Measurements from ENCODE around the gene CELF2.

Gene CELF2

GRCh38 chr10:11236234-11236633 lies 218.6 kb downstream of the CELF2 start:
- TF ChIP-seq ZFX (IDR thresholded peaks at IDR 0.05): no peak
- TF ChIP-seq CTCF (conservative IDR thresholded peaks at IDR 0.05): no peak
- H3K27ac ChIP-seq: no peak overlapping the region

- TF ChIP-seq CTCF (conservative IDR thresholded peaks at IDR 0.05) (no peak), ZFX (IDR thresholded peaks at IDR 0.05) (no peak)
- no peak overlapping the region for H3K27ac ChIP-seq
These were observed 219.9 kb downstream of the CELF2 start for GRCh38 chr10:11237571-11237970.

- no peak for TF ChIP-seq CTCF (conservative IDR thresholded peaks at IDR 0.05)
- no peak for TF ChIP-seq ZFX (IDR thresholded peaks at IDR 0.05)
- H3K27ac ChIP-seq: no peak overlapping the region
These were observed 221.2 kb downstream of the CELF2 start for GRCh38 chr10:11238893-11239292.

GRCh38 chr10:11240641-11241040 lies 223.0 kb downstream of the CELF2 start:
- no peak overlapping the region for H3K27ac ChIP-seq

GRCh38 chr10:11242443-11243387 lies 225.0 kb downstream of the CELF2 start:
- TF ChIP-seq ZFX (IDR thresholded peaks at IDR 0.05): no peak
- no peak overlapping the region for H3K27ac ChIP-seq

More at GRCh38 chr10:11240641-11241040, 223.0 kb downstream of the CELF2 start:
- no peak for TF ChIP-seq ZFX (IDR thresholded peaks at IDR 0.05)
- TF ChIP-seq CTCF (conservative IDR thresholded peaks at IDR 0.05): no peak

- no peak overlapping the region for H3K27ac ChIP-seq
These were observed 226.0 kb downstream of the CELF2 start for GRCh38 chr10:11243425-11244222.

GRCh38 chr10:11245095-11245479 lies 227.4 kb downstream of the CELF2 start:
- H3K27ac ChIP-seq: no peak overlapping the region
- TF ChIP-seq CTCF (conservative IDR thresholded peaks at IDR 0.05): no peak
- TF ChIP-seq ZFX (IDR thresholded peaks at IDR 0.05): no peak

More at GRCh38 chr10:11243425-11244222, 226.0 kb downstream of the CELF2 start:
- TF ChIP-seq ZFX (IDR thresholded peaks at IDR 0.05) (no peak), CTCF (conservative IDR thresholded peaks at IDR 0.05) (no peak)
